Right cardiac atrium (tissue), 5 donors: ENCODE results near the gene SI. TPM values are rescaled to one million over a fixed set of nuclear protein-coding genes. Genes with fewer than 3 reads are reported as not detected.
"Not testable (repeated sequence)": the region's sequence is repeated elsewhere in the genome, so short reads cannot be mapped to it uniquely, and the experiment has no call there.

Source experiments
- ATAC-seq, 2 donors: fragments of 200-7000 bp; cut with Tn5 transposase; one replicate each; pipeline versions ENCODE4 v1.8.0 to v1.9.1; 2020; ENCODE audit warnings: moderate library complexity in 2 of 2, mild to moderate bottlenecking in 1 of 2
- DNase-seq, 3 donors: peaks; one replicate each; pipeline ENCODE4 v3.0.0-alpha.2; 2020
- H3K27ac ChIP-seq: one replicate; pipeline ENCODE4 v1.5.1; 2013; ENCODE audit warnings: mild to moderate bottlenecking, low read length, control low read depth, moderate library complexity
- H3K27me3 ChIP-seq: one replicate; pipeline ENCODE4 v1.6.1; 2013; ENCODE audit not compliant: control insufficient read depth, insufficient read depth
- H3K4me1 ChIP-seq: one replicate; pipeline ENCODE4 v1.6.1; 2013; ENCODE audit warnings: low read length; ENCODE audit not compliant: control insufficient read depth, insufficient read depth
- H3K4me3 ChIP-seq: one replicate; pipeline ENCODE4 v1.5.1; 2013; ENCODE audit warnings: low read length, control low read depth
- H3K9me3 ChIP-seq: one replicate; pipeline ENCODE4 v1.6.1; 2013; ENCODE audit warnings: low read length; ENCODE audit not compliant: control insufficient read depth
- WGBS: extraction: QIAGEN DNeasy Blood & Tissue Kit; methylation state at CpG from one replicate; pipeline ENCODE4 v1.1.7; 2013; 5-methylcytosine and 5-hydroxymethylcytosine counted together
- intact Hi-C, 4 donors: fragments of 100-400 bp; cut with DNase I; formaldehyde crosslinking; loops; one replicate each; pipeline versions ENCODE4 v1.11.0 to v1.14.0; 2022 to 2023
- polyA plus RNA-seq: library from polyadenylated mRNA; stranded (reverse); fragments of 200-250 nt; gene quantifications from one replicate; pipeline ENCODE4 v1.2.3, GENCODE V29; 2013
- total RNA-seq, 4 donors: library from RNA; stranded (reverse); fragmentation: NEBNext Ultra II Directional; extraction: Animal tissue kit (Norgen Biotek cat#: 25700); gene quantifications; one replicate each; pipeline ENCODE4 v1.2.1, GENCODE V29; 2021
- donor health status: healthy with polysubstance abuse.
- donor health status: DM: no; HTN: yes; CAD: no.
- donor health status: DM: no; HTN: no; CAD: no.
- donor health status: DM: no; HTN: yes; CAD: no; lungs with severe emphysema.
- donor health status: DM: yes; HTN: yes; CAD: no.

The SI gene
- total and polyA plus RNA-seq, 5 donors, result not detected

DNA sequence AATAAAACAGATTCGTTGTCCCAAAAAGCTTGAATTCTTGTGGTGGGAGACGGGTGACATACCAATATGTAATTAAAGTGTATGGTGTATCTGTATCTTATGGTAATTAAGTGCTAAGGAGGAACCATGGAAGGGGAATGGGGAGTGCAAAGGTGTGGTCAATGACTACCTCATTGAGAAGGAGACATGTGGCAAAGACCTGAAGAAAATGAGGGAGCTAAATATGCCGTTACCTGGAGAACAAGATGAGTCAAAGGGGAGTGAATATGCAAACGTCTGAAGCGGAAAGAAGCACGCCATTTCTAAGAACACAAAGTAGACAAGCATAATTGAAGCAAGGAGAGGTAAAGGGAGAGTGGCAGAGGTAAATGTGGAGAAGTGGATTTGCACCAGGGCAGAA lies 115.7 kb downstream of the SI start:
- H3K27me3 ChIP-seq, result no peaks in the 10 kb centered on the region
- ATAC-seq (no peak), DNase-seq (no peak)
- intact Hi-C loops, result no loop called here
- no peak overlapping the region for H3K4me3 ChIP-seq
- H3K4me1 ChIP-seq, result no peaks in the 10 kb centered on the region
- WGBS, result 82% methylated on average over 6 of the region's 6 CpGs
- H3K27ac ChIP-seq, result no peak overlapping the region
- no peaks in the 10 kb centered on the region for H3K9me3 ChIP-seq

DNA sequence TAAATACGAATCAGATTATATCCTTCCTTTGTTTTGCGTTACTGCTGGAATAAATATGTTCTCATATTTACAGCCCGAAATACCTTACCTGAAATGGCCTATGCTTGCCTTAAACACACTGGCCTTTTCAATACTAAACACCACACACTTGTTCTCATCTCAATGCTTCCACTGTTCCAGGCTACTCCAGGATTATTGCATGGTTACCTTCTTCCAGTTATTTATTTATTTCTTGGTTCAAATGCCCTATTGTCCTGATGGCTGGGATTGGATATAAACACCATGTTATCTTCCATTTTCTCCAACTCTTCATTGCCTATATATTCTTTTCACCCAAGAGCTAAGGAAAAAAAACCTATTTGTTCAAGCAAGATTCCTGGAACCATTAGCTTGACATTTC lies 125.3 kb downstream of the SI start:
- Histone ChIP-seq H3K27ac (no peak overlapping the region), H3K4me1 (no peaks in the 10 kb centered on the region), H3K27me3 (no peaks in the 10 kb centered on the region), H3K4me3 (no peak overlapping the region), H3K9me3 (no peaks in the 10 kb centered on the region)
- no peak for DNase-seq
- ATAC-seq, result no peak
- intact Hi-C loops, result no loop called here
- 81% methylated on average over 3 of the region's 3 CpGs for WGBS

DNA sequence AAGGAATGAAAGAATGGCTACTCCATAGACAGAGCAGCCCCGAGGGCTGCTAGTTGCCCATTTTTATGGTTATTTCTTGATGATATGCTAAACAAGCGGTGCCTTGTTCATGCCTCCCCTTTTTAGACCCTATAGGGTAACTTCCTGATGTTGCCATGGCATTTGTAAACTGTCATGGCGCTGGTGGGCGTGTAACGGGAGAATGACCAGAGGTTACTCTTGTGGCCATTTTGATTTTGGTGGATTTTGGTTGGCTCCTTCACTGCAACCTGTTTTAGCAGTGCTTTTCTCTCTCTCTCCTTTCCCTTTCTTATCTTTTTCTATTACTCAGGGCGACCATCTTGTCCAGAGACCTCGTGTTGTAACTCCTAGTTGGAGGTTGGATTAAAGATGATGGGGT lies 126.9 kb downstream of the SI start:
- intact Hi-C loops, H3K4me3 ChIP-seq, H3K27me3 ChIP-seq, H3K27ac ChIP-seq, DNase-seq, ATAC-seq, H3K9me3 ChIP-seq, H3K4me1 ChIP-seq: not testable (repeated sequence)
- 86% methylated on average over 7 of the region's 7 CpGs for WGBS

DNA sequence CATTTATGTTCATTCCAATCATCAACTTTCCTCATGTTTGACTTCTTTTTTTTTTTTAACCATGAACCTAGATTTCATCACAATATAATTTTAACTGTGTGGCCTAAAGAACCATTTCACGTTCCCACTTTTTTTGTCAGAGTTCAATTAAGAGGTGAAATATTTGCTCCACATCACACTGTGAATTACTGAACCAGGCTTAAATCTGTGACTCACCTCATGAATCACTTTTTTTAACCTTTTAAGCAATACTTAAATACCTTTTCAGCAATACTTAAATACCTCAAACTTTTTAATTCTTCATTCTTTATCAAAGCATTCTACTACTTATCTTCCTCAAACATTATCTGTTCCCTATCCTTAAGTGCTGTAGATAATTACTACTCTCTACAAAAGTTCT lies 137.6 kb downstream of the SI start:
- no peaks in the 10 kb centered on the region for H3K27me3 ChIP-seq
- DNase-seq (no peak), ATAC-seq (no peak)
- H3K27ac ChIP-seq, result no peak overlapping the region
- H3K9me3 ChIP-seq, result no peaks in the 10 kb centered on the region
- H3K4me3 ChIP-seq, result no peak overlapping the region
- no peaks in the 10 kb centered on the region for H3K4me1 ChIP-seq
- intact Hi-C loops, result no loop called here
- 76% methylated on average over 1 of the region's 1 CpG for WGBS

DNA sequence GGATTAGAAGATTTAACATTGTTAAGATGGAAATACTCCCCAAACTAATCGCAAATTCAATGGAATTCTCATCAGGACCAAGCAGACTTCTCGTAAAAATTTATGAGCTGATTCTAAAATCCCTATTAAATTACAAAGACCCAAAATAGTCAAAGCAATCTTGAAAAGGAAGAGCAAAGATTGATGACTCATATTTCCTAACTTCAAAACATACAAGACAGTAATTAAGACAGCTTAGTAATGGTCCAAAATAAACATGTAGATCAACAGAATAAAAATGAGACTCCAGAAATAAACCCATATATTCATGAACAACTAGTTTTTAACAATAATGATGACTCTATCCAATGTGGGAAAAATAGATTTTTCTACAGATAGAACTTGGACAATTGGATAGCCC lies 148.7 kb downstream of the SI start:
- Histone ChIP-seq H3K4me1 (no peaks in the 10 kb centered on the region), H3K27me3 (no peaks in the 10 kb centered on the region), H3K27ac (no peak overlapping the region), H3K4me3 (no peak overlapping the region), H3K9me3 (no peaks in the 10 kb centered on the region)
- ATAC-seq (no peak), DNase-seq (no peak)
- intact Hi-C loops, result no loop called here
- WGBS, result 50% methylated on average over 2 of the region's 2 CpGs

Other genes with a start within 250 kb of the SI start
- 1 to 10 TPM in 2 of 4 donors, under 1 TPM in 2; 0.92 to 2.2 (median 1.2) TPM for gene SLITRK3, start 117.9 kb upstream of the SI start, total RNA-seq
- gene SLITRK3, start 117.9 kb upstream of the SI start, polyA plus RNA-seq, result 0.29 TPM